H1 (cell line): ENCODE data around the gene FAM181A.

Experiments
- CEBPB ChIP-seq: IDR thresholded peaks from 2 replicates; pipeline ENCODE4 v1.6.1; 2012; ENCODE audit warnings: low read depth, low read length
- FOSL1 ChIP-seq: IDR thresholded peaks from 2 replicates; pipeline ENCODE4 v1.6.1; 2011; ENCODE audit warnings: mild to moderate bottlenecking, low read depth, low read length, moderate library complexity; ENCODE audit not compliant: insufficient read depth
- GABPA ChIP-seq: IDR thresholded peaks from 2 replicates; pipeline ENCODE4 v1.6.1; 2011; ENCODE audit warnings: mild to moderate bottlenecking, low read length, moderate library complexity, borderline replicate concordance; ENCODE audit not compliant: insufficient read depth
- HDAC6 ChIP-seq: IDR thresholded peaks from one replicate; pipeline ENCODE4 v1.7.1; 2012; ENCODE audit warnings: low read depth, mild to moderate bottlenecking, inconsistent platforms, low read length, moderate library complexity
- POLR2AphosphoS5 ChIP-seq: IDR thresholded peaks from 2 replicates; pipeline ENCODE4 v1.6.1; 2011; ENCODE audit warnings: low read depth, low read length
- SRF ChIP-seq: IDR thresholded peaks from 2 replicates; pipeline ENCODE4 v1.6.1; 2011; ENCODE audit warnings: mild to moderate bottlenecking, low read depth, low read length, moderate library complexity
- YY1 ChIP-seq: IDR thresholded peaks from 2 replicates; pipeline ENCODE4 v1.6.1; 2011; ENCODE audit warnings: low read depth, mild to moderate bottlenecking, low read length
- ZNF274 ChIP-seq: IDR thresholded peaks from 2 replicates; pipeline ENCODE4 v1.7.0; 2012; ENCODE audit warnings: low read length, borderline replicate concordance; ENCODE audit errors: extremely low read depth
- TF ChIP-seq, protein P1 (sequence below), 3 experiments: IDR thresholded peaks; 1 replicate in 2 of 3; 2 replicates in 1 of 3; pipeline versions ENCODE4 v1.5.1 to v1.6.1; 2011; ENCODE audit warnings: low read length in 3 of 3, mild to moderate bottlenecking in 3 of 3, inconsistent platforms in 2 of 3, low read depth in 1 of 3, moderate library complexity in 1 of 3; ENCODE audit not compliant: insufficient read depth in 1 of 3; ENCODE audit errors: control extremely low read depth in 1 of 3

DNA sequence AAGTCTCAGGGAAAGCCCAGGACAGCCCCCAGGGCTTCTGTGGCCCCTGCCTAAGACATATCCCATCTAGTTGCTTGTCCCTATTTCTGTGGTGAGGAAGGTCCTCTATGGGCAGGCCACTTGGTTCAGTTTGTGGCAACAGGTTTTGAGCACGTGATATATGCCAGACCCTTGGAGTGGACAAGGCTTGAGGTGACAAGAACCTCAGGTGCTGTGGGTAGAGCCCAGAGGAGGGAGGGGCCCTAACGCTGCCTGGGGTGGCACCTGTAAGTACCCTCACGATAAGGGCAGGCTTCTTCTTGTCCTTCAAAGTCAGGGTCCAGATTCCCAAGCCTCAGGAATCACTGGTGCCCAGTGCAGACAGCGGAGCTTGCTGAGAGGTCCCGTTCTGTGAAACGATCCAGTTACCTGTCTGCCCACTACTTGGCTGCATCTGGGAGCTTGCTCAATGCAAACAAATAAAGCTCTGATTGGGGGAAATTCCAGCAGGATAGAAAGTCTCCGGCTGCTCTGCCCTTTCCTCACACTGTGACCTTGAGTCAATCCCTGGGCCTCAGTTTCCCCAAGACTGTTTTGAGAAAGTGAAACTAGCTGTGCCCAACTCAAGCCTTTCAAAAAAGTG is 47.7 kb upstream of the FAM181A start:
- TF ChIP-seq POLR2AphosphoS5 (no peak), FOSL1 (no peak), ZNF274 (no peak), SRF (no peak), GABPA (no peak), CEBPB (no peak), HDAC6 (no peak), YY1 (no peak)
- TF ChIP-seq, protein P1, sequence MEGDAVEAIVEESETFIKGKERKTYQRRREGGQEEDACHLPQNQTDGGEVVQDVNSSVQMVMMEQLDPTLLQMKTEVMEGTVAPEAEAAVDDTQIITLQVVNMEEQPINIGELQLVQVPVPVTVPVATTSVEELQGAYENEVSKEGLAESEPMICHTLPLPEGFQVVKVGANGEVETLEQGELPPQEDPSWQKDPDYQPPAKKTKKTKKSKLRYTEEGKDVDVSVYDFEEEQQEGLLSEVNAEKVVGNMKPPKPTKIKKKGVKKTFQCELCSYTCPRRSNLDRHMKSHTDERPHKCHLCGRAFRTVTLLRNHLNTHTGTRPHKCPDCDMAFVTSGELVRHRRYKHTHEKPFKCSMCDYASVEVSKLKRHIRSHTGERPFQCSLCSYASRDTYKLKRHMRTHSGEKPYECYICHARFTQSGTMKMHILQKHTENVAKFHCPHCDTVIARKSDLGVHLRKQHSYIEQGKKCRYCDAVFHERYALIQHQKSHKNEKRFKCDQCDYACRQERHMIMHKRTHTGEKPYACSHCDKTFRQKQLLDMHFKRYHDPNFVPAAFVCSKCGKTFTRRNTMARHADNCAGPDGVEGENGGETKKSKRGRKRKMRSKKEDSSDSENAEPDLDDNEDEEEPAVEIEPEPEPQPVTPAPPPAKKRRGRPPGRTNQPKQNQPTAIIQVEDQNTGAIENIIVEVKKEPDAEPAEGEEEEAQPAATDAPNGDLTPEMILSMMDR (IDR thresholded peaks at IDR 0.05; ENCODE audit: control extremely low read depth in 1 of 3, insufficient read depth in 1 of 3, low read depth in 1 of 3, low read length in 3 of 3) = no peak
